Activated T-cell treated with anti-CD3 and anti-CD28 coated beads for 48 hours (primary cell): Measurements from ENCODE around the gene TGFBR1.

ENCODE experiments used
- DNase-seq: peaks from one replicate; pipeline ENCODE4 v3.0.0-alpha.2; 2020; ENCODE audit warnings: low read depth

The TGFBR1 gene

DNA sequence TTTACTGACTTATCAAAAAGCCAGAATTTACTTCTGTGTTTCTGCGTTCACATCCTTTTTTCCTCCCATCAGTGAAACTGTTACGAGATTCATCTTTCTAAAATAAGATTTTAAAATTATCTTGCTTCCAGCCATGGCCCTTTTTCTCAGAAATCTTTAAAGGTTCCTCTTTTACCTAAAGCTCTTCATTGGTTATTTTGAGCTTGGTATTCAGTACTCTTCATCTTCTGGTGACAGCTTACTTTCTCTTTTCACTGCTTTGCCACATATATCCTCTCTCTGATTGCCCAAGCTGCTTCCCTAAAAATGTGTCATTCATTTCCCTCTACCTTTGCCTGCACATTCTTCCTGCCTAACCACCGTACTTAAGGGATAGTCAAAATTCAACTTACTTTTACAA lies 32.3 kb downstream of the TGFBR1 start:
- DNase-seq, result no peak

DNA sequence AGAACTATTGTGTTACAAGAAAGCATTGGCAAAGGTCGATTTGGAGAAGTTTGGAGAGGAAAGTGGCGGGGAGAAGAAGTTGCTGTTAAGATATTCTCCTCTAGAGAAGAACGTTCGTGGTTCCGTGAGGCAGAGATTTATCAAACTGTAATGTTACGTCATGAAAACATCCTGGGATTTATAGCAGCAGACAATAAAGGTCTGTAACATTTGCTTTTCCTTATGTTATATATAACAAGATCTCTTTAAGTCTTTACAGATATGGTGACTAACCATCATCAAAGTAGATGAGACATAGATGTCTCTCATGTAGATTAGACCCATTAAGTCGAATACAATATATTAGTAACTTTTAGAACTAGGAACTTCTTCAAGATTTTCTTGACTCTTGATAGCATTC lies 33.0 kb downstream of the TGFBR1 start:
- no peak for DNase-seq

DNA sequence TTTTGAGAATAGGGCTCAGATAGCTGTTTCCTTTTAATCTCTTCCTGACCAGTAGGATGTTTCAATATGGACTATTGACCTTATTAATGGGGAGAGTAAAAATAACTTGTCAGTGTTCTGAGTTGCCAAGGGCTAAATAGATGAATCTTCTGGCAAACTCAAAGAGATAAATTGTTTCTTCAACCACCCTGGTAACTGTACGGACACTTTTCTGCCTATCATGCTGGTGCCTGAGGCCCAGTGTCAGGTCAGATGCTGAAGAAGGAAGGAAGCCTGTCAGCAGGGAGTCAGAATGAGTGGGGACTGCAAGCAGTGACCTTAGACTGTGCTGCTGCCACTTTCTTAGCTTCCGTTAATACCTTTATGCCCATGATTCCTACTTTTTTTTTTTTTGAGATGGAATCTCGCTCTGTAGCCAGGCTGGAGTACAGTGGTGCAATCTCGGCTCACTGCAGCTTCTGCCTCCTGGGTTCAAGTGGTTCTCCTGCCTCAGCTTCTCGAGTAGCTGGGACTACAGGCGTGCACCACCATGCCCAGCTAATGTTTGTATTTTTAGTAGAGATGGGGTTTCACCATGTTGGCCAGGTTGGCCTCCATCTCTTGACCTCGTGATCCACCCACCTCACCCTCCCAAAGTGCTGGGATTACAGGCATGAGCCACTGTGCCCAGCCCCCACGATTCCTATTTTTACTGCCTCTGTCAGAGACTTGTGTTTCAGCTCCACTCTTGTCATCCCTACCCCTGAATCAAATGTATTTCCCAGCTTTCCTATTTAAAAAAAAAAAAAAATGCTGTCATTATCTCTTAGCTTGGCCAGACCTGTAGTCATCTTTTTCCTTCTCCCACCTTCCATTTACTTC lies 33.7 kb downstream of the TGFBR1 start:
- no peak for DNase-seq

DNA sequence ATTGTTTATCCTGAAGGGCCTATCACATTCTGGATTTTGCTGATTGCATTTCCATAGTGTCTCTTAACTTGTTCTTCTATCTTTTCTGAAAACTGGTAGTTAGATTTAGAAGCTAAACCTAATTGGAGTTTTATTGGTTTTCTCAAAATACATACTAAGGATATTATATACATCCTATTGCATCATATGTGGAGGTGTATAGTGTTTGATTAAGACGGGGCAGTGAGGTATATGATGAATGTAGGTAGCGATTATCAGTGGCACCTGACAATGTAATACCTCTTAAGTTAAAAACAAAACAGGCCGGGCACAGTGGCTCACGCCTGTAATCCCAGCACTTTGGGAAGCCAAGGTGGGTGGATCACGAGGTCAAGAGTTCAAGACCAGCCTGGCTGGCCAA lies 35.0 kb downstream of the TGFBR1 start:
- DNase-seq, result no peak

DNA sequence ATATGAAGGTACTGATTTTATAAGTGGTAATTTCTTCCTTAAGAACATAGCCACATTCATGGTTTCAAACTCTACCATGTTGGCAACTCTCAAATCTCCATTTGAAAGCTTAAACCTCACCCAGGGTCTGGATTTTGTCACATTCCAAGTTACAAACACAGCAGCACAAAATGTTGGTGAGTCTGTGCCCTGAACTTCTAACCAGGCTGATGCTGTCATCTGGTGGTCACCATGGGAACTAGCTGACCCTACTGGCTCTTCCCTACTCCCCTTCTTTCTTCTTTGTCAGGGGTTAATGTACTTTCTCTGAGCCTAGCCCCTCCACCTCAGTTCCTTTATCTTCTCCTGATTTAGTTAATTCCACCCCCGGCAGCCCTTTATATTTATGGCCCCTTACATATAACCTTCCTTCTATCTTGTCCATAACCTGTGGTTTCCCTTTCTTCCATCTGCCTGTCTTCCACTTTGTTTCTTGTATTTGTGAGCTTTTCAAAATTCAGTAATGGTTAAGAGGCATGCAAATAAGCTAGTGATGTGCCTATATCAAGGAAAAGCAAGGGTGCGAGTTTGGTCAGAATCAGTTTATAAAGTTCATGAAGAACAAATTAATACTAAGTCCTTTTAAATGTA lies 35.9 kb downstream of the TGFBR1 start:
- DNase-seq, result no peak

DNA sequence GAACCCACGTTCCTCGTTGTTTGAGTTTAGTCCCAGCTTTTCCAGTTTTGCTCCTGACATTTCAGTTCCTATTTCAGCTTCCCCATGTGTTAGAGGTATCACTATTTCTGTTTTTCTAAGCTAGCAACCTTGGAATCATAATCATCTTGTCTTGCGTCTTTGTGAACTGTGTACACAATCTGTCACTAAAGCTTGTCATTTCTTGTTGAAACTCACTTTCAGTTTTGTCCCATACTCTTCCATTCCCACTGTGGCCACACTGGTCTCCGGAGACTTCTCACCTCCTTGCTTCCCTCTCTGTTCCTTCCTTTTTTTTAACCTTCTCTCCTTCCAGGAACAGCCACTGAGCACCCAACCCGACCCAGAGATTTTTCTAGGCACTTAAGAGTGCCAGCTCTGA lies 36.9 kb downstream of the TGFBR1 start:
- no peak for DNase-seq

DNA sequence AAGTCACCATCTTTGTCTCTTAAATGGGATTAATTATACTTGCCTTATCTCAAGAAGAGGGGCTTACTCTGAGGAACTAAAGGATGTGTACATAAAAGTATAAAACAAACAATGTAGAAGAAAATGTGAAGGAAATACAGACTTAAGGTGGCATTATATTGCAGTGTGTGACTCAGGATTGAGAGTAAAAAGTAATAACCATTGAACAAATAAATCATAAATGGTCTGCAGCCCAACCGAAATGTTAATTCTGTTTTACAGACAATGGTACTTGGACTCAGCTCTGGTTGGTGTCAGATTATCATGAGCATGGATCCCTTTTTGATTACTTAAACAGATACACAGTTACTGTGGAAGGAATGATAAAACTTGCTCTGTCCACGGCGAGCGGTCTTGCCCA lies 37.4 kb downstream of the TGFBR1 start:
- no peak for DNase-seq

DNA sequence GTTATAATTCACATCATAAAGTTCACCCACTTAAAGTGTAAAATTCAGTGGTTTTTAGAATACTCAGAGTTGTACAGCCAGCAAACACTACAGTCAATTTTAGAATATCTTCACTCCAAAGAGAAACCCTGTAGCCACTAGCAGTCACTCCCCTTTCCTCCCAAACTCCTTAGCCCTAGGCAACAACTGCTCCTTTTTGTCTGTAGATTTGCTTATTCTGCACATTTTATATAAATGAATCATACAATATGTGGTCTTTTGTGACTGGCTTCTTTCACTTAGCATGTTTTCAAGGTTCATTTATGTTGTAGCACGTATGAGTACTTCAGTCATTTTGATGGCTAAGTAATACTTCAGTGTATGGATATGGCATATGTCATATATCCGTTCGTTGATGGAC lies 38.7 kb downstream of the TGFBR1 start:
- DNase-seq, result no peak

DNA sequence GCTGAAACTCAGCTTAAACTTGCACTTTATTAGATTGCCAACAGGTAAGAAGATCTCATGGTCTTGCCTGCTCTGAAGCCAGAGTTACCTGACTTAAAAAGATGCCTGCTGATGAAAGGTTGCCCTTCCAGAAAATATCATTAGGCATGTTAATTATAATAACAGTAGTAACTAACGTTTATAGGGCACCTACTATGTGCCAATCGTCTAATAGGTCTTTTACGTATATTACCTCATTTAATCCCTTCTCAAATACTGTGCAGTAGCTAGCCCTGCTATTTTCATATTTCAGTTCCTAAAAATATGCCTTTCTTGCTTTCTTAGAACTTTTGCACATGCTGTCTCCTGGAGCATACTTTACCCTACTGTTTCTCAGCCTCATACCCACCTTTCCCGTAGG lies 40.1 kb downstream of the TGFBR1 start:
- no peak for DNase-seq

DNA sequence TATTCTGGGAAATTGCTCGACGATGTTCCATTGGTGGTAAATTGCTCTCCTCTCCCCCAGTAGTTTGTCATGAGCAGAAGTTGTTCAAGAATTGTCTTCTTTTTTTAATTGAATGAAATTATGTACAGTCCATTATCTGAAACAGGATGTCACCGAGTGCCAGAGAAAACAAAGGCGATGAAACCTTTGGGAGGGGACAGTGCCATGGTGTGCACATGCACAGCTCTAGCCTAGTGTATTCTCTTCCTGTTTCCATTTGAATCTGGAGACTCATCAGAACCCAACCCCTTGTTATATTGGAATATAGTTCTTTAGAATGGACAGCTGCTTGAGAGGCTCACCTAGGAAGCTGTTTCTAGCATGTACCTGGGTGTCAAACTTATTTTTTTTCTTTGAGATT lies 41.7 kb downstream of the TGFBR1 start:
- DNase-seq, result no peak

DNA sequence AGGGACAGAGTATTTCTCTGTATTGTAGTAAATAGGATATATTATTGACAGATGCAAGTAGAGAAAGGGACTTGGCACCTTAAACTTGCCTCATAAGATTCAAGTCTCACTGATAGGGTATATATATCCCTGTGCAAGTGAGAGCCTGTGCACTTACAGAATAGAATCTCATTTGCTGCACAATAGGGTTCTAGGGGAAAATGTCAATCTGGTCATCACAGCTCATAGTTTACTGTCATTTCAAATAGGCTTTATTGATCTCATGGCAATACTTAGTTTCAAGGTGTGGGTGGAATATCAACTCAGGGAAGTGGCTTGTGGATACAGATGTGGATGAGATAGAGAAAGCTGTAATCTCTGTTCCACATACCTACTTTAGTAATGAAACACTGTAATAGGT lies 42.3 kb downstream of the TGFBR1 start:
- no peak for DNase-seq

DNA sequence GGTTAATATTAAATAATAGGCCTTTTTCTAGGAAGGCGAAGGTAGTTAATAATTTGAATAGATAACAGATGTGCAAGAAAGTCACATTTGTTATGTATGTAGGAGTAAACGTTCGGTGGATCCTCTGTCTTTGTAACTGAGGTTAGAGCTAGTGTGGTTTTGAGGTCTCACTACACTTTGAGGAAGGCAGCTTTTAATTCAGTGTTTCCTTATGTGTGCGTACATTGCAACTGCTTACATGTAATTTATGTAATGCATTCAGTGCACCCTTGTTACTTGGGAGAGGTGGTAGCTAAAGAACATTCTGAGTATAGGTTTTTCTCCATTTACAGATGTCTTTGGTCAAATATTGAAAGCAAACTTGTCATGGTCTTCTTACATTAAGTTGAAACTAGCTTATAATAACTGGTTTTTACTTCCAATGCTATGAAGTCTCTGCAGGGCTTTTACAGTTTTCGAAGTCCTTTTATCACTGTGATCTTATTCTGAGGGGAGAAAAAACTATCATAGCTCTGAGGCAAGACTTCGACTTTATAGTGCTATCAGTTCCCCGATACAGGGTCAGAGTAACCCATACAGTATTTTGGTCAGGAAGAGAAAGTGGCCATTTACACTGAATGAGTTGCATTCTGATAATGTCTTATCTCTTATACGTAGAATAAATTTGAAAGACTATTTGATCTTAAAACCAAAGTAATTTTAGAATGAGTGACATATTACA lies 45.7 kb downstream of the TGFBR1 start:
- no peak for DNase-seq

DNA sequence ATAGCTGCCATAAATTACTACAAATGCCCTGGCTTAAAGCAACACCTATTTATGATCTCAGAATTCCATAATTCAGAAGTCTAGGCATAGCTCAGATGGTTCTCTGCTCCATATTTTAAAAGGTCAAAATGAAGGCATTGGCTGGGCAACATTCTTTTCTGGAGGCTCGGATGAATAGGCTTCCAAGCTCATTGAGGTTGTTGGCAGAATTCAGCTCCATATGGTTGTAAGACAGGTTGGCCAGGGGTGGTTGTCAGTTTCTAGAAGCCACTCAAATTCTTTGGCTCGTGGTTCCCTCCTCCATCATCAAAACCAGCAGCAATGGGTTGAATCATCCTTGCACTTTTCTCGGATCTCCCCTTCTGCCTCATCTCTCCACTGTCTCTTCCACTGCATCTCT lies 49.4 kb downstream of the TGFBR1 start:
- no peak for DNase-seq

DNA sequence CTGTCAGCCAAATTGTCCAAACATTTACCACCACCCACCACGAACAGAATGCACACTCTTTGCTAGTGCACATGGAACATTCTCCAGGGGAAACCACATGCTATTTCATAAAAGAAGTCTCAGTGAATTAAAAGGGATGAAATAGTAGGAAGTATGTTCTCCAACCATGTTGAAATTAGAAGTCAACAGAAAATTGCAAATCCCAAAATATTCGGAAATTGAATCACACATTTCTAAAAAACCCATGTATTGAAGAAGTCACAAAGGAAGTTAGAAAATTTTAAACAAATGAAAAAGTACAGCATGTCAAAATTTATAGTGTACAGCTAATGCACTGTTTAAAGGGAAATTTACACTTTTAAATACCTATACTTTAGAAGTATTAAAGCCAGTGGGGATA lies 50.8 kb downstream of the TGFBR1 start:
- no peak for DNase-seq

DNA sequence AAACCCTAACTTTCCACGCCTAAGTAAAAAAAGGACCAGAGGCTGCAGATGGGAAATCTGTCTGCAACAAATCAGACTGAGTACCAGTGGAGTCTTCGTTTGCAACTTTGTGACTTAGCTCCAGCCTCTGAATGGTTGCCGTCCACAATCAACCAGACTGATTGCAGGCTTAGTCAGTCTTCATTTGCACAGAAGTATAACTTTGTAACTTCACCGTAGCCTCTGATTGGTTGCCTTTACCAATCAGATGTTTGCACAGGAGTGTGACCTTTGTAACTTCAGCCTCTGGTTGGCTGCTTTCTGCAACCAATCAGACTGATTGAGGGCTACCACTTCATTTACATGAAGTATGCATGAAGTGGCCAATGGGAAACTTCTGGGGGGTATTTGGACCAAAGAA lies 53.7 kb downstream of the TGFBR1 start:
- no peak for DNase-seq

DNA sequence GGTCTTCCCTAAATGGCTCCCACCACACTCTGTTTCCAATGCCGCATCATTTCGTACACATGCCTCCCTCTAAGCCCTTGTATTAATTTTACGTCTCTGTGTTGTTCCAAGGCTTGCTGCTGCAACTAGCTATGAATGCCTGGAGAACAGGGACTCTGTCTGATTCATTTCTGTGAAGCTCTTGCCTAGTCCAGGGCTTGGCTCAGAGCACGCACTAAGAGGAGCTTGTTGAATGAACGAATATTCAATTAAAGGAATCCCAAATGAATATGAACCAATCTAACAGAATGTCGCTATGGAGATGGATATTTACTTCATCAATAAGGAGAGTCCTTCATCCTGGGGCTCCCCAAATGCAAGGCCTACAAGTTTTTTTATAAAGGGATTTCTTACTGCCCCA lies 55.3 kb downstream of the TGFBR1 start:
- no peak for DNase-seq

DNA sequence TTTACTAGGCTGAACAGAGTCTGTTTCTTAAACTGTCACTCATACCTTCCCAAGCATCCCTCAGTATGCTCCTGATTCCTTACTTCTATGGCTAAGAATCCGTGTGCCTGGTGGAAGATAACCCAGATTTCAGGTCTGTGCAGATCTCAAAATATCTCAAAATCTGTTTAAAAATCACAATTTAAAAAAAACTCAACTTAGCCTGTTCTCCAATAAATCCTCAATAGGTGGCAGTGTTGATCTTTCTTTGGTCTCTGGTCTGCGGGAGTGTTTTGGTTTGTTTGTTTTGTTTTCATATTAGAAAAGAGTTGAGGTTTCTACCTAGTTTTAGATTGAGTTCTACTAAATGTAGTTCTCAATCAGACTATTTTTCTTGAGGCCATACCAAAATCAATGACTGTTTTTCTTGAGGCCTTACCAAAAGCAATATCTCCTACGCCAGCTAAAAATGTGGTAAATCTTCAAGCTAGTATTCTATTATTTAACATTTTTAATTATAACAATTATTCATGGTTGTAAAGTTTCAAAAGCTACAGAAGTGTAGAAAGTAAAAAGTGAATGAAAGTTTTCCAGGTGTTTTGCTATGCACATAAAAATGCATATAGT lies 57.9 kb downstream of the TGFBR1 start:
- DNase-seq, result no peak

DNA sequence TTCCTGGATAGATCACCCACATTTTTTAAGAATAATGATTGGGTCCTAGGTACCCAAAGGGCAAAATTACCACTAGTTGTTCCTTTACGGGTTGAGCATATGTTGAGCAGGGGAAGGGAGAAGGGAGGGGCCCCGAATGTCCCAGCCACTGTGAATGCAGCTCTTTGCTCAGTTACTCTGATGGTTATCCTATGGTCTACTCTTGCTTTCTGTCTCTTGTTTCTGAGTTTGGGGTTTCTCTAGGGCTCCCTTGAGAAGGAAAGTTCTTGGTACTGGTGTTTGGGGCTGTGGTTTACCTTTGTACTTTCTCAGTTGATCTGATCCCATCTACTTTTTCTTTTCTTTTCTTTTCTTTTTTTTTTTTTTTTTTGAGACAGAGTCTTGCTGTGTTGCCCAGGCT lies 61.2 kb downstream of the TGFBR1 start:
- DNase-seq, result no peak

DNA sequence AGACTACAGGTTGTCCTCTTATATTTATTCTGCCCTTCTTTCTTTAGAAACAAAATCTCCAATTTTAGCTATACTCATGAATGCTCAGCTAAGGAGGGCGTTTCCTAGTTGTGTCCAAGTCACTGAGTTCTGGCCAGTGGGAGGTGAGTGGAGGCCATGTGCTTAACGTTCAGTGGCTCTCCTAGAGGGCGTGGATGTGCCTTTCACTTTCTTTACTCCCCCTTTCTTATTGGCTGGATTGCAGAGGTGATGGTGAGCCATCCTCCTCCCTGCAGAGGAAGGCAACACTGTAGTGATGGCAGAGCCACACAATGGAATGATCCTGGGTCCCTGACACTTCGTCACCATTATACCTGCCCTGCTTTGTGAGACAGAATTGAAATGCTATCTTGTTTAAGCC lies 62.2 kb downstream of the TGFBR1 start:
- no peak for DNase-seq

DNA sequence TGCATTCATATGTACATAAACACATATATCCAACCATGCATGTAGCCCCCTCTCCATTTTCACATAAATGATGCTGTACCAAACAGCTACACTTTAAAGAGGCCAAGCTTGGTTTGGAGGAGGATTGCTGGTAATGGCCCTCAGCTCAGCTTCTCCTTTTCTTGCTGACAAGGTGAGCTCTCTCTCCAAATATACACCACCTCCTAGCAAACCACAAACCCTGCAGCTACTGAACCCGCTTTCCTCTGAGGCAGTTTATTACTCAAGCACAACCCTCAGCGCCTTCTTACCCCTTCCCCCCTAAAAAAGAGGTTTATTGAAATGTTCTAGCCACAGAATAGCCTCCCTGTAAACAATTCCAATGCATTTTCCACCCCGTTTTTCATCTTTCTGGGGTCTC lies 62.8 kb downstream of the TGFBR1 start:
- DNase-seq, result no peak

DNA sequence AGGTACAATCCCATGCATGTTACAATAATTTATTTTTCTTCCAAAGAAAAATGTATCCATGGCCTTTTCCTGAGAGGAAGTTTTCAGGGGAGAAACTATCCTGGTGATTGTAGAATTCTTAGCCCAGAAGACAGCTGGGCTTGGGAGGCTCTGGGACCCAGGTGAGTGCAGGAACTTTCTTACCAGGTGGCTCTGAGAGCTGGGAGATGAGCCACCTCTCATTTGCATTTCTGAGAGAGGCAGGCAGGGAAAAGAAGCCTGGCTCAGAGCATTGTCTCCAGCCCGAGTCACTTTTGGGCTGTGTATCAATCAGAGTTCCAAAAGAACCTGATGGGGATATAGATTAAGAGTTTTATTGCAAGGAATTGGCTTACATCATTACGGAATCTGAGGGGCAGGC lies 64.2 kb downstream of the TGFBR1 start:
- no peak for DNase-seq

DNA sequence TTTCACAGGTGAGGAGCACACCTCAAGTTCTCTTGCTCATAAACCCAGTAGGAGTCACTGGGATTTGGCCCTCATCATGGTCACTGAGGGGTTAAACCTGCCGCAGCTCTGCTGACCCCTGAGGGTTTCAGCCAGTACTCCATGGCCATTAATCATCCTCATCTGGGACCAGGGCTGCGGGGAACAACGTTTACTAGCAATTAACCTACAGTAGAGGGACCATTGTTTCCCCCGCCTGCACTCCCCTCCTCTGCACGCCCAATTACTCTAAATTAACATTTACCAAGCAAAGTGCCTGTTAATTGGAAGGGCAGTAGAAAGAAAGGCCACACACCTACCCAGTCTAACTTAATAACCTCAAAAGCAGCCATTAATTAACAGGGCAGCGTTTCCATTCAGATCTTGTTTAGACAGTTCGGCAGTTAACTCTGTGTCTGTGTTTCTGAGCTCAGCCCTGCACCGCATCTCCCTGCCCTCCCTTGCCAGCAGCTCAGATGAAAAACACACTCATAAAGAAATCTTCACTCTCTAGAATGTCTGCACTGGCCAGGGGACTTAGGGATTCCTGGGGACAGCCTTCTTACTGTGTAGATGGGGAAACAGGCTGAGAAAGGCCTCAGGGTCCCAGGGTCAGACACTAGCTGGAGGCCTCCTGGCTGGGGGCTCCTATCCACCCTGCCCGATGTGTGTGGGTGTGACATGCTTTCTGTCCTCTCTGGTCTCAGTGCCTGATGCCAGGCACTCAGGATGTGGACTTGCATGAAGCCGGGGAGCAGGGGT lies 65.3 kb downstream of the TGFBR1 start:
- DNase-seq, result no peak
